ENCODE measurements around the gene ABCA3.

DNA sequence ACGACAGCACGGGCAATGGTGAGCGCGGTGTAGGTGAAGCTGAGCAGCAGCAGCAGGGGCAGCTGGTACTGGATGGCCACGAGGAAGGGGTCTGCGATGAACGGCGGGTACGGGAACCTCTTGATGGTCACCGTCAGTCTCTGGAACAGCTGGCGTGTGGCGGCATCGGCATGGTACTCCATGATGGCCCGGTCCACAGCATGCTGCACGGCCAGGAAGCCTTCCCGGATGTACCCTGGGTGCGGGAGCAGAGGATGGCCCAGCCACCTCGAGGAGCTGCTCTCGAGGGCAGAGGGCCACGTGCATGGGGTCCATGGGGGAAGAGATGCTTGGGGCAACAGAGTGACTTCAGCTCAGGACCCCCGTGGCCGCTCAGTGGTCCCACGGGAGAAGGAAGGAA, 20.9 kb downstream of the ABCA3 start:
- TF ChIP-seq, protein P1, sequence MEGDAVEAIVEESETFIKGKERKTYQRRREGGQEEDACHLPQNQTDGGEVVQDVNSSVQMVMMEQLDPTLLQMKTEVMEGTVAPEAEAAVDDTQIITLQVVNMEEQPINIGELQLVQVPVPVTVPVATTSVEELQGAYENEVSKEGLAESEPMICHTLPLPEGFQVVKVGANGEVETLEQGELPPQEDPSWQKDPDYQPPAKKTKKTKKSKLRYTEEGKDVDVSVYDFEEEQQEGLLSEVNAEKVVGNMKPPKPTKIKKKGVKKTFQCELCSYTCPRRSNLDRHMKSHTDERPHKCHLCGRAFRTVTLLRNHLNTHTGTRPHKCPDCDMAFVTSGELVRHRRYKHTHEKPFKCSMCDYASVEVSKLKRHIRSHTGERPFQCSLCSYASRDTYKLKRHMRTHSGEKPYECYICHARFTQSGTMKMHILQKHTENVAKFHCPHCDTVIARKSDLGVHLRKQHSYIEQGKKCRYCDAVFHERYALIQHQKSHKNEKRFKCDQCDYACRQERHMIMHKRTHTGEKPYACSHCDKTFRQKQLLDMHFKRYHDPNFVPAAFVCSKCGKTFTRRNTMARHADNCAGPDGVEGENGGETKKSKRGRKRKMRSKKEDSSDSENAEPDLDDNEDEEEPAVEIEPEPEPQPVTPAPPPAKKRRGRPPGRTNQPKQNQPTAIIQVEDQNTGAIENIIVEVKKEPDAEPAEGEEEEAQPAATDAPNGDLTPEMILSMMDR (IDR thresholded peaks at IDR 0.05; ENCODE audit: low read depth, low read length): no peak
- no peak for TF ChIP-seq EZH2phosphoT487 (IDR thresholded peaks at IDR 0.05; ENCODE audit: low read depth)
